Stimulated activated CD8-positive, alpha-beta memory T cell treated with anti-CD3 and anti-CD28 coated beads, Interleukin-4, amount 100 ng/mL, for 24 hours (primary cell): ENCODE measurements around the gene ANXA6.
A peak's percentile ranks its signal among the peaks of the same experiment; 100 is the strongest.

ENCODE experiments used
- DNase-seq: peaks from one replicate; pipeline ENCODE4 v3.0.0-alpha.2; 2020; ENCODE audit warnings: low read depth

The ANXA6 gene

DNA sequence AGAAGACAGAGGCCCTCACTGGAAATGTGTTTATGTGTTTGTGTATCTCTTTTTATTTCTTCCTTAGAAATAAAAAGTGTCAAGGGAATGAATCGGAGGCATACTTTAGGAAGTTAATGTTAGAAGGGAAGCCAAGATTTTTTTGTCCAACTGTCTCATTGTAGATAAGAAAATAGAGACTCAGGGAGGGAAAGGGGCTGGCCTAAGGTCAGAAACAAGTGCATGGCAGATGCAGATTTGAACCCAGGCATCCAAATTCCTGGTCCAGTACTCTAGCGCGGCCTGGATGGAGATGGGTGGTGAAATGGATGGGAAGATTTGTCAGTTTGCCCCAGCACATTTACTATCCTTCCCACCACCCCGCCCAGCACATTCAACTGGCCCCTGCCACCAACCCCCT, 56.9 kb downstream of the ANXA6 start:
- DNase-seq: no peak

DNA sequence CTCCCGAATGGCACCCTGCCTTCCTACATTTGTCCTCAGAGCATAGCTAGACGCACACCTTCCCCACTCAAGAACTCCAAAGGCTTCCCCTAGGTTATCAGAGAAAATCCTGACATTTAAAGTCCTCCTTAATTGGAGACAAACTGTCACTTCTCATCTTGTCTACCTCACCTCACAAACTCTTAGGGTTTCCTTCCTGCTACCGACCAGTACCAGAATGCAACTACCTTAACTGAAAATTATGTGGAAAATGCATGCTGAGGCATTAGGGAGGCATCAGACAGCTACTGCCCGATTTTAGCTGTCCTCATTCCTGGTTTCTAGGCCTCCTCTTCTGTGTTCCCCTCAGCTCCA, 58.8 kb downstream of the ANXA6 start:
- DNase-seq: no peak

DNA sequence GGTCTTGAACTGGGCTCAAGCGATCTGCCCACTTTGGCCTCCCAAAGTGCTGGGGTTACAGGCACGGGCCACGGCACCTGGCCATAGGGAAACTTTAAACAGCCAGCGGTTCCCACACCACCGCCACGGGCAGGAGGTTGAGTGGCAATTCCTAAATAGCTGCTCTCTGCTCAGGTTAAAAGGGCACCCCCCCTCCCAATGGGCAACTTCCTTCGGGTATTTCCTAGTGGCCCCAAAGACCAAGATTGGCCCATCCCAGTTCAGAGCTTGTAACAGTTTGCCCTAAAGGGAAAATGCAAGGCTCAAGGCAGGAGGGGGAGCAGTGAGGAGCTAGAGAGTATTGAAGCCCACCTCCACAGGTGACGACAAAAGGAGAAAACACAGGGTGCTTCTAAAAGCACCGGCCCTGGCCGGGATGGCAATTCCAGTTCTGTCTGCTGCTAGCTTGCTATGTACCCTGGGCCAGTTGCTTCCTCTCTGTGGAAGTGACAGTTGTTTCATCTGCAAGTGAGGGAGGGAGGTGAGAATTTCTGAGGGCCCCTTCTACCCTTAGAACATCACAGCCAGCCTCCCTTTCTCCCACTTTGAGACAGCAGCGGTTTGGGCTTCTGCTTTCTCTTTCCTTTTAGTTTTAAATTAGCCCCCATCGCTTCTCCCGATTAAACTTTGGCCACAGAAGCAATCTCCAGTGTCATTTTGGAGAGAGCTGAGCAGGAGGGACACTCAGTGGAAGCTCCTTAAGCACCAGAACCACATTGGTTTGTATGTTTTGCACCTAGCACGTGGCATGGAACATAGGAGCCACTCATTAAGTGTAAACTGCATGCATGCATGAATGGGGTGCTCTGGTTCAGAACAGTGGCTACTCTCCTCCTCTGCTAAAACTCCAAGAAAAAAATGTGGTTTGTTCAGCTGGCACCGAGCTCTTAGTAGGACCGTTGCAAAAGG, 59.5 kb downstream of the ANXA6 start:
- peak; percentile 19 for DNase-seq

DNA sequence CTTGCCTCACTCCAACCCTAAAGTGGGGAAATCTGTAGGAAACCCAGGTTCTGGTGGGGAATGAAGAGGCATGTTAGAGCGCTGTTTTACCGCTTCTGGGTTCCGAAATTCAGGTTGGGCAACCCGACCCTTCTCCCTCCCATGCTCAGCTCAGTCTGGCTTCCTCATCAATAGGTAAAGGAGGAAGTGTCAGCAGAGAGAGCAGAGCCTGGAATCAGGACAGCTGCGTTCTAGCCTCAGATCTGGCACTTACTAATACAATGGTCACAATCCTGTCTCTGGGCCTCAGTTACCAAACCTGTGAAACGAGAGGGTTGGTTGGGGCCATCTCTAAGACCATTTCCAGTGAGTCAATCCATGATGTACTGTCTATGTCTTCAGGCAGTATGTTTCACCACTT, 60.5 kb downstream of the ANXA6 start:
- no peak for DNase-seq

DNA sequence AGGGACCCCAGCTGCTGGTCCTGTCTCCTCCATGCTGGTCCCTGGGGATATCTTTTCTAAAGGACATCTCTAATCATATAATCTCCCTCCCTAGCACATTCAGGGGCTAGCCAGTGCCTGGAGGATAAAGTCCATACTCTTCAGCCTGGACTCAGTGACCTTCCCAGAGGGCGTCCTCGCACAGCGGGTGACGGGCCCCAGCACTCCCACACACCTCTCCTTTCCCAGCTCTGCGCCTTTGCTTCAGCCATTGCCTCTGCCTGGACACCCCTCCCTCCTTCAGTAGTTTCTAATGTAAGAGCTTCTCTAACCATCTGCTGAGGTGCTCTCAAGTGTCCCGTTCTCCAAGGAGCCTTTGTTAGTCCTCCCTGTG, 61.6 kb downstream of the ANXA6 start:
- no peak for DNase-seq

DNA sequence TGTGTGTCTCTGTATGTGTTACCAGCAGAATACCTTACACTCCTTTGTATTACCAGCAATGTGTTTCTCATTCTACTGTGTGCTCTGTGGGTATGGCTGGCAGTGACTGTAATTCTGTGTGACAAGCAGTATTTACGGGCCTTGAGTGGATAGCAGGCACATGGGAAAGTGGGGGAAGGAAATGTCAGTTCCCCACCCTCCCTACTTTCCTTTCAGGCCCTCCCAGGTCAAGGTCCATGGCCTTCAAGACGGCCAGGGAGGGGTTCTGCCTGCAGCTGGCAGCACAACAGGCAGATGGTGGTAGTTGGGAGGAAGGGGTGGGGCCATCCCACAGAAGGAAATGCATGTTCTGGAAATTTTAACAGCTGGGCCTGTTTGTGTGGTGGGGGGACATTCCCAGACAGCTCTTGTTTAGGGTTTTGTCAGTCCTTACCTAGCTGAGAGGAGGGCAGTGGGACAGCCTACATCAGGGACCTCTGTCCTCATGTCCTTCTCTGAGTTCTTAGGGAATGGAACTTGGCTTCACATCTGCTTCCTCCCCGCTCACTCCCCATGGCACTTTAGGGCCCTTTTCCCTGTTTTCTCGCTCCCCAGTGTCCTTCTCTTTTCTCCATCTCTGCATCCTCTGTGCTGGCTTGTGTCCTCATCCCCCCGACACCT, 62.1 kb downstream of the ANXA6 start:
- no peak for DNase-seq

DNA sequence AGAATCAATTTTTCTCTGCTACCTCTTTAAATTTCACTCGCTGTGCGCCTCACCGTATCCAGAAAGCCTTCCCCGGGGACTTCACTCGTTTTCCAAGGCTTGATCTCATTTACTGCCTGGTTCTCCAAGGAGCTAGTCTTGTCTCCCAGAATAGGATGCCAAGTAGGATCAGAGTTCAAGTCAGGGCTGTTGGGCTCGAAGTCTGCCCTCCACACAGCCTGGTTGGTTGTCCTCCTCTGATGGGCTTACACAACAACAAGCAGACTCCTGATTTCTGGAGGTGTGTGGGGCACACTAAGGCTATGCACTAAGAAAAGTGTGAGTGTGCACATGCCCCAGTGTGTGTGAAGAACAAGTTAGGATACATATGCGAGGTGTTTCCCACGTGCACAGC, 62.7 kb downstream of the ANXA6 start:
- no peak for DNase-seq

DNA sequence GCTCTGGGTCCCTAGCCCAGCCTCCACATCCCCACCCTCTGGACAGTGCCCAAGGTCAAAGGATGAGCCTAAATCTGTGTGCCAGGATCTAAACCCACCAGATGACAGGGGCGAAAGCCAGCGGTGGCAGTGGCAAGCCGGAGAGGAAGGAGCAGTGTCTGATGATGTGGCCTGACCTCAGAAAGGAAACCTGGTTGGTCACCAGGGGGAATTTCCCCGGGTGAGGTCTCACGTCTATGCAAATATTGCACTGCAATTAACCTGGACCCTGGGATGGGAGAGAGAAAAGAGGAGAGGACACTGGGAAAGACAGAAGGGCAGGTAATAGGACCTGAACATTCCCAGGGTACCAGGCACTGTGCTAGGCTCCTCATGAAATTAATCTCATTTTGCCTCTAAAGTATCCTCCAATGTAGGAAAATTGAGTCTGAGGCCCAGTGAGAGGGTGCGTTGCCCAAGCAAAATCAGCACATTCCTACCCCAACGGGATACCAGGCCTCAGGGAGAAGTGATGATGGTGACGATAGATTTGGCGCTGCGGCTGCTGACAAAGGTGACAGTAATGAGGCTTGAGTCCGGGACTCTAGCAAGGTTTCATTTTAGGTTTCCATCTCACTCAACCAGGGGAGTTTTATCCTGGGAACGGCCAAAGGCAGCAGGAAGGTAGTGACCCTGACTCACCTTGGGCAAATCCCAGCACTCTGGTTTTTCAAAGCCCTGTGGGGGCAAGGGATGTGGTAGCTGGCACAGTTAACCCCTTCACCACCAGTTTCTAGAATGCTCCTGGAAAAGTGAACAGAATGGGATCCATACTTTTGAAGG, 63.3 kb downstream of the ANXA6 start:
- peak; percentile 49 for DNase-seq

DNA sequence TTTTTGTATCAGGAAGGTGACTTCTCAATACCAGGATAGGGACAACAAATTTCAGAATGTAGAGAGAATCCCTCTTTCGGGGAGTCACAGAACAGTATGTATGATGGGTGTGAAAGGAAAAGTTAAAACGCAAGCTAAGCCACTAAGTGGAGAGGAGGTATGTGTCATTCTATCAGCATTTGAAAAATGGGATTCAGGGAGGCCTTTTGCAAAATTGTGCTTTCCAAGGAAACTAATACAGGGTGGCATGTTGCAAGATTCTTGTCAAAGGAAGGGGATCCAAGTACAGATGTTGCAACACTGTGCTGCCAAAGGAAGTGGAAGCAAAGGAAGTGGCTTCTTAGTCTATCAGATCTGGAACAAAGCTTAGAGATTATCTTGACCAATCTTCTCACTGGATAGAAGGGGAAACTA, 64.1 kb downstream of the ANXA6 start:
- no peak for DNase-seq

DNA sequence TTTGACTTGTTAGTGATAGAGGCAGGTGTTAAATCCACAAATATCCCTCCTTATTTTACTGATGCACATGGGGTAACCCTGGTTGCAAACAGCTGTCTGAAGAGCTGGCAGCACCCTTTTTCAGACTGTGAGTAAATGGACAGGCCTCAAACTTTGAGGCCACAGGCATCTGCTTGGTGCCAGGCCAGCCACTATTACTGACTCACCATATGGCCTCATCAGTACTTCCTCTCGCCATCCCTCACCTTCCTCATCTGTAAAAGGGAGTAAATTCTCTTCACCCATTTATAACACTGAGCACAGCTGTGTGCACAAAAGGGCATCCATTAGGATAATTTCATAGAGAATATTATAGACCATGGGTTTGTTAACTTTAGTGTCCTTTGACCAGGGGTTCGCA, 64.8 kb downstream of the ANXA6 start:
- no peak for DNase-seq

DNA sequence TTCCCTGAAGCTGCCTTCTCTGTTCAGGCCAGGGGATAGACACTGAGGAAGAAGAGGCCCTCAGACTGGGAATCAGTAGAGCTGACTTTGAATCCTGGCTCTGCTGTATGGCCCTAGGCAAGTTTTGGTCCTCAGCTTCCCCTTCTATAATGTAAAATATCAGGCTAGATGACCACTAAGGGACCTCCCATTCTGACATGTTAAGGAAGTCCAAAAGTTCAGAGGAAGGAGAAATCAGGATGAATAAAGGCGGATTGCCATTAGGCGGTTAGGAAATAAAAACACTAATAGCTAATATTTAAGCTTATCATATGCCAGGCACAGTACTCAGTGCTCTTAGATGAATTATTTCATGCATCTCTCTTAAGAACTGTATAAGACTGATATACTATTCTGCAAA, 67.9 kb downstream of the ANXA6 start:
- no peak for DNase-seq

DNA sequence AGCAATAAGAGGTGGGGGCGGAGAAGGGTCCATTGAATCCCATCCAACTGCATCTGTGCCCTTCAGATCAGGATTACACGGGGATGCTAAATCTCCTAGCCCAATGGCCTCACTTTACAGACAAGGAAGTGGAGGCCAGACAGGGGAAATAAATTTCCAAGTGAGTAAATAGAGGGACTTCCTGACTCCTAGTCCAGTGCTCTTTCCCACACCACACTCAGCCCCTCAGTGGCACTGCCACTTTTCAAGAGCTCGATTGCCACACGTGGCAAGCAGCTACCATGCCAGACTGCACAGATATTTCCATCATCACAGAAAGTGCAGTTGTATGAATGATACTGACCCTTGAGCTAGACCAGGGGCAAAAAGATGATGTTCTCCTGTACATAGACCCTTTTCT, 68.6 kb downstream of the ANXA6 start:
- DNase-seq: no peak

DNA sequence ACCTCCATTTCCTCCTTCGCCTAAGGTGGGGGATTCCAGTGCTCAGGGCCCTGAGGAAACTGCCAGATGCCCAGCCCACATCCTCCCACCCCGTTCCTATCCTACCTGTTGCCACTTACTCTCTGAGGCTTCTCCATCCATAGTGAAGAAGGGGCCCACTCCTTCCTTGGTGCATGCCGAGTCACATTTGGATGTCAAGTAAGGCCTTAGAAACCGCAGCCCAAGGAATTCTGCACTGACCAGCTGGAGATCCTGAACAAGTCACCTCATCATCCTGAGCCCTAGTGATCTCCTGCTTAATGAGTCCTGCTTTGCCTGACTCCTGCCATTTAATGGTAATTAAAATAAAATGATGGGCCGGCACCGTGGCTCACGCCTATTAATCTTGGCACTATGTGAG, 70.1 kb downstream of the ANXA6 start:
- DNase-seq: no peak

DNA sequence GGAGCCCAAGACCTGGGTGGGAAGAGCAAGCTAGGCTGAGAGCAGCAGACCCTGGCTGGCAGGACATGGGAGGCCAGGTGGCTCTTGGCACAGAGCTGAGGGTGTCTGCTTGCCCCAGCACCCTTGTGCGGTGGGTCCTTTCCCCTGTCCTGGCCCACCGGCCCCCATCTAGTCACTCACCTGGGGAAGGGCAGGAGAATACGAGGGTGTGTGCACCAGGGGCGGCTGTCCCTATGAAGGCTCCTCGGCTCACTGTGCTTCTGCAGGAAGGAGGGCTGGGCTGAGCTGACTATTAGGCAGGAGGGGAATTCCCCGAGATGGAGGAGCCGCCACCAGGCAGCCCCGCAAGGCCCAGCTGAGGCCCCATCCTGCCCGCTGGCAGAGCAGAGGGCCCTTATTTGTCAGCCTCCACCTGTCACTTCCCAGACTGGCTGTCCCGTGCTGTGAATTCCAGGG, 70.6 kb downstream of the ANXA6 start:
- DNase-seq: peak; percentile 48

DNA sequence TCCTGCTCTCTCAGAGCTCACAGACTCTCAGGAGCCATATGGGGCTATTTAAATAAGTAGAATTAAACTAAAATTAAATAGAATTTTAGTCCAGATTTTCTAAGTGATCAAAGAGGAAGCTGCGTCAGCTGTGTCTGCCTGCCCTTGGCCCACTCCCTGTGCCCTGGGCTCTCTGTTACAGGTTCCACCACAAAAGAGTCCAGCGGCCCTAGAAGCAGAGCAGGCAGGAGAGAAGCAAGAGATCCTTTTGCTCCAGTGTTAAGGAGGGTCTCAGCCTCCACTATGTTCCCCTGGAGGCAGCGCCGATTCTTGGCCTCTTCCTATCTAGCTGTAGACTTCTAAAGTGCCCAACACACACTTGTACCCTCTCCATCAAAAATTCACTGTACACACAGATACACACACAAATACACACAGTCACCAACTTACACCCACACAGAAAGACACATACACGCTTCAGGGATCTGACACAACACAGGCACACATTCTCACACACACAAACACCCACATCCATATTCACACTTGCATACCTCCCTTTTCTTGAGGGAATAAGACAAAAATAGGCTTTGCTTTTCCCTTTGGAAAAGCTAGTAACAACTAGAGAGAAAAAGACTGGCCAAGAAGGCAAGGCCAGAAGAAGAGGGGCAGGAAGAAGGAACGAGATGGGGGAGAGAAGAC, 71.2 kb downstream of the ANXA6 start:
- no peak for DNase-seq

DNA sequence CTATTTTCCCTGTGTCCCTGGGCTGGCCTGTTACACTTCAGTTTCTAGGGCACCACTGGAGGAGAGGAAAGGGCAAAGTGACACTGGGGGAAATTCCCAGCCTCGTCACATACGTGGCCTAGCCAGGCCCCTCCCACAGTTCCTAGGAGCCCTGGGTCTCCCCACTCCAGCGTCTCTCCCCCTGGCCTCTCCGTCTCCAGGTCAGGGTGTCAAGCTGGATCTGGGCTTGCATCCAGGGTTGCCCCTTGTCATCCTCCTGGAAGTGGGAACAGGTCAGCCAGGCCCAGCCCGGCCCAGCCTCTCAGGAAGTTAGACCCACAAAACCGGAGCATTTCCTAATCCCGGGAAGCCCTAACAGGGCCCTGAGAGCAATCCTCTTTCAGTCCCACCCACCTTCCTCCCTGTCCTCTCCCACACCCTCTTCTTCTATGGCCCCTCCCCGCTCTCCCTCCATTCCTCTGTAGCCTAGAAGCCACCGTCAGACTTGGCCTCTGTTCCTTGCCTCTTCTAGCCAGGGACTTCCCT, 72.0 kb downstream of the ANXA6 start:
- no peak for DNase-seq

DNA sequence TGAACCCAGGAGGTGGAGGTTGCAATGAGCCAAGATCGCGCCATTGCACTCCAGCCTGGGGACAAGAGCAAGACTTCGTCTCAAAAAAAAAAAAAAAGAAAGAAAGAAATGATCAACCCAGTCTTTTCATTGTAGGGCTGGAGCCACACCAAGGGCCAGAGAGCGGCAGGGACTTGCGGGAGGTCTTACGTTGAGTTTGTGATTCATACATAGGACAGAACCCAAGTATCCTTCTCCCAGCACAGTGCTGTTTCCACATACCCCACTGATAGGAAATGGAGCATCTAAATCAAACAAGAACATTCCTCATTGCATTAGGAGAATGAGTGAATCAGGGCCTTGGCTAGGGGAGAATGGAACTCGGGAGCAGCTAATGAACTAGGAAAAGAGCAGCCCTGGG, 73.2 kb downstream of the ANXA6 start:
- DNase-seq: no peak

DNA sequence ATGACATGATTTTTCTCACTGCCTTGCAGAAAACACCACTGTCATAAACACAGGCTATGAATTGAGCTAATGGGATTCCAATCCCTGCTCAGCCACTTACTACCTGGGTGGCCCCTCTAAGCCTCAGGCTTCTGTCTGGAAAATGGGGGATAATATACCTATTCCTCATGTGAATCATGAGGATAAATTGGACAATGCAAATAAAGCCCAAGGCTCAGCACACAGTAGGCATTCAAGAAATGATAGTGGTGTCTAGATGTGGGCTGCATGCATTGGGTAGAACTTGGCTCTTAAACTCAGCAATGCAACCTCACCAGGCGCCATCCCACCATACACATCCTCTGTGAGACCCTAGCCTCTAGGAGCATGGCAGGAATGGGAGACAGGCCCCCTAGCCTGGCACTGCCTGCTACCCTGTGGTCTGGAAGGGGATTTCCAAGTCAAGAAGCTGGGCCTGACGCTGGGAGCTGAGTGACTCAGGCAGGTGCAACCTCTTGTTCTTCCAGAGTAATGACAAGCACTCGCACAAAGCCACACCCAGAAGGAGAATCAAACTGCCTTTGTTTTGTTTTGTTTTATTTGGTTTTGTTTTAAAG, 74.4 kb downstream of the ANXA6 start:
- no peak for DNase-seq

DNA sequence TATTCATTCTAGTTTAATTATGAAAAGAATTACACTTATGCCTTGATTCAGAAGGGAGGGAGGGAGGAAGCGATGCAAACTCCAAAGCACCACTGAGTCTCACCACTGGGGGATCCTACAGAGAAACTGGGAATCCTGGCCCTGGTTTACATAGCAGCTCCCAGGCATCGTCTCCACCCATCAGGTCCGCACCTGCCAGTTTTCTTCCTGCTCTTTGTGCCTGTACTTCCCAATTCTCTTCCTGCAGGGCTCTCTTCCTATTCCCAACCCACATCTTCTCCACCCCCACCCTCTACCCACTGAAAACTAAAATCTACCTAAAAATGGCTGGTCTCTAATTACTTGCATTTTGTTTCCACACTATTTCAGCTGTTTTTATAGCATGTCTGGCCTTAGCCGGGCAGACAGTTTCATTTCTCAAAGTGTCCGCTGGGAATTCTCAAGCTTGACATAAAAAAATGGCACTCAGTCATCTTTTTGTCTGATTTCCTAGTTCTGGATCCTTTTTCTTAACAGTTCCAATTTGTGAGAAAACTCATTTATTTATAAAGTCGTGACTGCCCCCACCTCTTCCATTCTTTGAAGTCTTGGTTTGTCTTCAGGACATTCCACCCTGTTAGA, 75.2 kb downstream of the ANXA6 start:
- DNase-seq: no peak

DNA sequence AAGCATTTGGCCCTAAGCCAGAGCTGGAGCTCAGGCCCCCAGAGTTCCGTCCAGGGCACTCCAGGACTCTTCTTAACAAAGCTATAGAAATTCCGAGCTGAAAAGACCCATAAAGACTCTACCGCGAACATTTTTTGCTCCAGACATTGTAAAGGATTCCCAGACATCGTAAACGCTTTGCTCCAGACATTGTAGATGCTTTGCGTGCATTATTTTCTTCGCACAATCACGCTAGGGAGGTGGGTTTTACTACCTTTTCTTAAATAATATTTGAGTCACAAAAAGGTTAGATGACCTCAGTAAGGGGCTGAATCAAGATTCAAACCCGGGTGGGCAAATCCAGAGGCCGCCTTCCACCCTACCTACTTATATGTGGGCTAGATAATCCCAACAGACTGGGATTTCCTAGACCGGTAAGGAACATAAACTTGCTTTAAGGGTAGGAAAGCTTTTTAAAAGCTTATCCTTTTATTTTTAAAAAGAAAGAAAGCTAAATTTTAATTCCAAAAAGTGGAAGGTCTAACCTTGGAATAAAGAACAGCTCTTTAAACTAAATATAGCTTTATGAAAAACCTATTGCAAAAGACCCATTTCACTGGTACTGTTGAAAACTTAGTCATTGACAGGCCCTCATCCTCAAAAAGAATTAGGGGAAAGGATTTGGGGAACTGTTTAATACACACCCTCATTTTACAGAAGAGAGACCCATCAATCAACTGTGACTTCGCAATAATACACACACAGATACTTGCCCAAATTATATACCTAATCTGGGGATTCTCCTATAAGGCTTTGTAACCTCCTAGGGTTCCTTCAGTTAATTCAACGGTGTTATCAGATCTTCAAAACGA, 75.9 kb downstream of the ANXA6 start:
- no peak for DNase-seq
